Tongue (tissue), 2 donors: ENCODE results near the gene RBM17. TPM values are rescaled to one million over a fixed set of nuclear protein-coding genes. Genes with fewer than 3 reads are reported as not detected.
"Not testable (repeated sequence)": the region's sequence is repeated elsewhere in the genome, so short reads cannot be mapped to it uniquely, and the experiment has no call there.

Experiments used
- DNase-seq: peaks from one replicate; pipeline ENCODE4 v3.0.0-alpha.2; 2015
- total RNA-seq: library from RNA; depleted of rRNA; stranded (reverse); fragments of >200 nt; gene quantifications from one replicate; pipeline ENCODE4 v1.2.3, GENCODE V29; 2014

RBM17 gene
- total RNA-seq, 1 donor from 2014 or later = 71.3 TPM

GRCh38 chr10:6136215-6137201 is 47.7 kb downstream of the RBM17 start:
- no peak for DNase-seq

GRCh38 chr10:6138456-6138855 is 49.6 kb downstream of the RBM17 start:
- no peak for DNase-seq

GRCh38 chr10:6139470-6139869 is 50.6 kb downstream of the RBM17 start:
- no peak for DNase-seq

GRCh38 chr10:6140141-6140841 is 51.5 kb downstream of the RBM17 start:
- no peak for DNase-seq

- DNase-seq = no peak
Observed at GRCh38 chr10:6140965-6141295, 52.1 kb downstream of the RBM17 start.

DNA sequence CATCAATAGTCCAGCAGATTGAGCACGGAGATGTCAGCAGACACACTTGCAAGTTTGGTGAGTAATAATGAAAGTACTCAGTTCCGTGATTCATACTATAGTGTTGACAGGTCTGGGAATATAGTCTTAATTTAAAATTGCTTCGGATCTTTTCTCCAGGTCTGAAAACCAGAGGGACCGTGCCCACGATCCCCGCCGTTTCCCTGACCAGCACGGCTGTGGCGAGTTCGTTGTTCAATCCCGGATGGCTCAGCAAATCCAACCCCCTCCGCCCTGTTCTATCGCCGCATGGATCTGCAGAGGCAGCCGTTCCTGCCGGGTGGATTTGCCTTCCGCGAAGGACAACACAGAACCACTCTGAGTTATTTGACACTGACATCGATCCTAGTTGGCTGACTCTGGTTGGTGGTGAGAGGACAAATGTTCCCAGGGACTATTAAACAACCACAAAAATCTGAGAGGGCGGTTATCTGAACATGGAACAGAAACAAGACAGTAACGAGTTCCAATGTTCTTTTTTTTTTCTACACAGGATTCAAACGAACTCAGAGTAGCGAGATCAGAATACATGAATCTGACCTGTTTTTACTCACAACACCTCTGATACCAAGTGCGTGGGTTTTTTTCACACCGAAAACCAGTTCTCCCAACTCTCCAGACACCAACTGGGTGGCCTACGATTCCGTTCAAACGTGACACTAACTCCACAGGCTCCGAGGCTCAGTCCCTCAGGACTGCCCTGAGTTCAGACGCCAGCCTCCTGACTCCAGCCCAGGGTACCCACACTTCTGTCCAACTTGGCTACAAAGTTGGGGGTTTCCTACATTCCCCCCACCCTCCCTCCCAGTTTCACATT is 52.7 kb downstream of the RBM17 start:
- DNase-seq = peak; percentile 28

- DNase-seq = not testable (repeated sequence)
Observed at GRCh38 chr10:6142186-6142585, 53.4 kb downstream of the RBM17 start.

DNA sequence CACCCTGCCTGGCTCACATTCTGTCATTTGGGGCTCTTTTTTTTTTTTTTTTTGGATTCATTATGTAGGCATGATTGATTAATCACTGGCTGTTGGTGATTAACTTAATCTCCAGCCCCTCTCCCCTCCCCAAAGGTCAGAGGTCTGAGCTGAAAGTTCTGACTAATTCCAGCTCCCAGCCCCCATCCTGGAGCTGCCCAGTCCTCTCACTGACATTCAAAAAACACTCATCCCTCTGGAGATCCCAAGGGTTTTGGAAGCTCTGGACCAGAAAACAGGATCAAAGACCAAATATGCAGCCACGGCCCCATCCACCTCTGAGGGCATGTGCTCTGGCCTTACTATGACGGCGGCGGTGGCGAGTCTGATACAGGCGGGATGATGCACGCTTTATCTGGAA is 53.8 kb downstream of the RBM17 start:
- DNase-seq = no peak

DNA sequence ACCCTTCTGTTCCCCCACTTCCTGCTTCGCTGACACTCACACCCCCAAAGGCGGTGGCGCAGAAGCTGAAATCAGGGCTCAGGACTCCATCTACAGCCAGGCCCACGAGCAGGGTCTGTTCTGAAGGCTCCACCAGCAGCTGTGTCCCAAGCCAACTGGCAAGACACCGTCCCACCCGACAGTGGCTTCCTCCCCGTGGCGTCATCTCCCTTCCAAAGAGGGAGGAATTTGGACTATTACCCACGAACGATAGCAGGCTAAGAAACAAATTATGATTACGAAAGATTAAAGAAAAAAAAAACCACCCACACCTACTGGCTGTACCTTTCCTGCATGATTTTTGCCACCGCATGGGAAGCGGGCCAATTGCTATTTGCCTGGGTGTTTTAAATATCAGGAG is 54.3 kb downstream of the RBM17 start:
- DNase-seq = no peak

DNA sequence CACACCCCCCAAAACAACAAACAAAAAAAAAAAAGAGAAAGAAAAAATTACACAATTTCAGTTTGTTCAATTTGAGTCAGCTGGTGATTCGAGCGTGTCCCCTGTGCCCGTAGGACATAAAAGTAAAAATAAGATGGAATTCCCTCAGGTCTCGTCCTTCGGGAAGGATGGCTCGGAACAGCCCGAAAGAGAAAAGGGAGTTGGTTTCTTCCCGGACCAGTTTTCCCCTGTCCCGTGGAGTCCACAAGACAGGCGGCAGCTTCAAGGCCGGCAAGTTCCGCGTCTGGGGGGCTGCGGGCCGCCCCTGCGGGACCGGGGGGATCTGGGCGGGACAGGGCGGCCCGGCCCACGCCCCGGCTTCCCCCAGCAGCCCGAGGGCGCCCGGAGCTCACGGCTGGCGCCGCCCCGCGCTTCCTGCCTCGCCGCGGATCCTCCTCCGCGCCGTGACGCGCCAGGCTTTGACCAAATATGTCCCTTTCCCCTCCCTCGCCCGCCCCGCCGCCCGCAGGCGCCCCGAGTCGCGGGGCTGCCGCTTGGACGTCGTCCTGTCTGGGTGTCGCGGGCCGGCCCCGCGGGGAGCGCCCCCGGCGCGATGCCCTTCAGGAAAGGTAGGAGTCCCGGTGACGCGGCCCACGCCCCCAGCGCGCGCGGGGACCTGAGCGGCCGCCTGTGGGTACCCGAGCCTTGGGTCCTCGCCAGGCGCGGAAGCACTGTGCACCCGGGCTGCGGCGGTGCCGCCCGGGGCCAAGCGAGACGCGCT is 55.8 kb downstream of the RBM17 start:
- DNase-seq = peak; percentile 92

DNA sequence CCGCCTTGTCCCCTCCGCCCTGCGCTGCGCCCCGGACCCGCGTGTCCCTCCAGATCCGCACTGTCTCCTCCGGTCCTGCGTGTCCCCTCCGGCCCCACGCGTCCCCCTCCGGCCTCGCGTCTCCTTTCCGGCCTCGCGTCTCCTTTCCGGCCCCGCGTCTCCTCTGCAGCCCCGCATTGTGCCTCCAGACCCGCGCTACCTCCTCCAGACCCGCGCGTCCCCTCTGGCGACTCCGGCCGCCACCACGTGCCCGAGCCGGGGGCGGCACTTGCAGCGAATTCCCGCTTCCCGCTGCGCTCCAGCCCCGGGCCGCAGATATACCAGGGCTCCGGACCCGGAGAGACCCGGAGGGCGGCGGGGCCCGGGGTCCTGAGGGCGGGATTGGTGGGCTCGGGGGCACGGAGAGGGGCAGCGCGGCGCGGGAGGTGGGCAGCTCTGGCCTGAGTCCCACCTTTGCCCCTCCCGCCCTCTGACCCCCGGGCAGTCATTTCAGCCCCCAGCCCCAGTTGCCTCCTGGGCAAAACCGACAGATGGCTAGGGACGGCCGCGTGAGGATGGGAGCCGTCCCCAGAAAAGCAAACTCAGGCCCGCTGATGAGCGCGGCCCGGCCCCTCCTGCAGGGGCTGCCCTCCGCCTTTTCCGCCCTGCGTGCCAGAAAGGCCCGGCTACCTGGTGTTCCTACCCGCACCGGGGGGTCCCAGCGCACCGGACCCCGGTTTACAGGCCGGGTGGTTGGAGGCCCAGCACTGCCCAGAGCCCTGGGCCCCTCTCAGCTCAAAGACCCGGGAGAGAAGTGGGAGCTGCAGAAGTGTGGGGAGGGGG is 56.5 kb downstream of the RBM17 start:
- peak; percentile 45 for DNase-seq

- no peak for DNase-seq
Observed at GRCh38 chr10:6146013-6146785, 57.4 kb downstream of the RBM17 start.

GRCh38 chr10:6146921-6147320 is 58.1 kb downstream of the RBM17 start:
- DNase-seq = no peak

GRCh38 chr10:6148251-6148701 is 59.4 kb downstream of the RBM17 start:
- DNase-seq = no peak

DNA sequence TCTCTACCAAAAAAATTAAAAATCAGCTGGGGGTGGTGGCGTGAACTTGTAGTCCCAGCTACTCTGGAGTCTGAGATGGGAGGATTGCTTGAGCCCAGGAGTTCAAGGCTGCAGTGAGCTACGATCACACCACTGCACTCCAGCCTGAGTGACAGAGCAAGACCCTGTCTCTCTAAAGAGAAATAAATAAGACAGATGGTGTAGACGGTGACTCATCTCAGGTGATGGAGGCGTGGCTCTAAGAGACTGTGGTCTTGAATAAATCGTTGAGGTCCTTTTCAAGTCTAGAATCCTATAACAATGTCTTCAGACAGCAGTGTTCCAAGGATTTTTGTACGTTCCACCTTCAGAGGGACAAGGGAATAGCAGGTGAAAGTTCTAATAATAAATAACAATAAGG is 60.1 kb downstream of the RBM17 start:
- DNase-seq = no peak

- peak; percentile 59 for DNase-seq
Observed at GRCh38 chr10:6151087-6151977, 62.5 kb downstream of the RBM17 start.

- DNase-seq = no peak
Observed at GRCh38 chr10:6153845-6154244, 65.0 kb downstream of the RBM17 start.

DNA sequence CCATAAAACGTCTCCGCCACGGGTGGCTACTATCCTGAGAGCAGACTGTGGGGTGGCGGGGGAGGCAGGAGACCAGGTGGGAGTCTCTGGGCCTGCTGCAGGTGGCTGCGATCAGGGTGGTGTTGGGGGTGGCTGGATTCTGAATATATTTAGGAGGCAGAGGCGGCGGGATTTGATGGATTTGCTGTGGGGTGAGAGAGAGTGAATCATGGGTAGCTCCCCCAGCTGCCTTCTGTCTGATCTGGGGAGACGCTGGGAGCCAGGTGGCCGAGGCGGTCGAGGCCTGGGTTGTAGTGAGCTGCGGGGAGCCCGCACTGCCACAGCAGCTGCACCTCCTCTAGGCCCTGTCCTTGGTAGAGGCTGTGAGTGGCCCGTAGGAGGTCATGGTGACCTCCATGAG is 65.7 kb downstream of the RBM17 start:
- no peak for DNase-seq

DNA sequence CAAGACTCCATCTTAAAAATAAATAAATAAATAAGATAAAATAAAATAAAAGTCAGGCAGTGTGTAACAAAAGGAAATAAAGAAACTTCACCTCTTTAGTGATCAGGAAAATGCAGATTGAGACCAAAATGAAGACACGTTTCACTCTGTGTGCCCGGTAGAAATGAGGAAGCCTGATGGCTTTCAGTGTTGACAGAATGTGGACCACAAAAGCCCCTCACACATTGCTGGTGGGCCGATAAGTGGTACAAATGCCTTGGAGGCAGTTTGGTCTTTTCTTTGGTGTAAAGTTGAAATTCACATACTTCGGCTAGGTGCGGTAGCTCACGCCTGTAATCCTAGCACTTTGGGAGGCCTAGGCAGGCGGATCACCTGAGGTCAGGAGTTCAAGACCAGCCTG is 69.4 kb downstream of the RBM17 start:
- DNase-seq = no peak
